Thoracic aorta (tissue), 2 donors: ENCODE data around the gene ZFP62. TPM values are rescaled to one million over a fixed set of nuclear protein-coding genes. Genes with fewer than 3 reads are reported as not detected.
"Not testable (repeated sequence)": the region's sequence is repeated elsewhere in the genome, so short reads cannot be mapped to it uniquely, and the experiment has no call there.

Experiments
- ATAC-seq: fragments of 150-250 bp; one replicate; pipeline ENCODE4 v1.8.0; 2017; ENCODE audit warnings: low read depth; ENCODE audit not compliant: insufficient number of reproducible peaks, low FRiP score
- DNase-seq: peaks from one replicate; pipeline ENCODE4 v3.0.0-alpha.2; 2020; ENCODE audit warnings: low spot score
- H3K27ac ChIP-seq, 2 donors: fragments of 200-600 bp; sonication (generic); 1 replicate in 1 of 2; 2 replicates in 1 of 2; pipeline ENCODE4 v1.5.1; 2016; ENCODE audit warnings: mild to moderate bottlenecking in 2 of 2, moderate library complexity in 2 of 2
- H3K27me3 ChIP-seq: fragments of 200-600 bp; sonication (generic); replicated peaks from 2 replicates; pipeline ENCODE4 v1.6.0; 2016; ENCODE audit warnings: mild to moderate bottlenecking; ENCODE audit not compliant: insufficient read depth
- H3K36me3 ChIP-seq: fragments of 200-600 bp; sonication (generic); one replicate; pipeline ENCODE4 v1.5.1; 2016
- H3K4me1 ChIP-seq, 2 donors: fragments of 200-600 bp; sonication (generic); 1 replicate in 1 of 2; 2 replicates in 1 of 2; pipeline versions ENCODE4 v1.5.1 to v1.6.0; 2016; ENCODE audit warnings: low read depth in 2 of 2, mild to moderate bottlenecking in 1 of 2; ENCODE audit not compliant: control insufficient read depth in 1 of 2
- H3K4me3 ChIP-seq: fragments of 200-600 bp; sonication (generic); 2 replicates; pipeline ENCODE4 v1.5.1; 2016; ENCODE audit warnings: mild to moderate bottlenecking
- H3K9me3 ChIP-seq: fragments of 200-600 bp; sonication (generic); 2 replicates; pipeline ENCODE4 v1.5.1; 2016
- total RNA-seq, 2 donors: library from RNA; depleted of rRNA; stranded (reverse); fragments of >200 nt; gene quantifications; one replicate each; pipeline versions ENCODE4 v1.1.0 to v1.2.3, GENCODE V29; 2016
- TF ChIP-seq, protein P1 (sequence below): fragments of 200-600 bp; sonication (generic); IDR thresholded peaks from one replicate; pipeline ENCODE4 v1.5.1; 2019; ENCODE audit warnings: antibody characterized with exemption

Gene ZFP62
- total RNA-seq, 2 donors from 2014 or later: 12.2 to 19.0 TPM

DNA sequence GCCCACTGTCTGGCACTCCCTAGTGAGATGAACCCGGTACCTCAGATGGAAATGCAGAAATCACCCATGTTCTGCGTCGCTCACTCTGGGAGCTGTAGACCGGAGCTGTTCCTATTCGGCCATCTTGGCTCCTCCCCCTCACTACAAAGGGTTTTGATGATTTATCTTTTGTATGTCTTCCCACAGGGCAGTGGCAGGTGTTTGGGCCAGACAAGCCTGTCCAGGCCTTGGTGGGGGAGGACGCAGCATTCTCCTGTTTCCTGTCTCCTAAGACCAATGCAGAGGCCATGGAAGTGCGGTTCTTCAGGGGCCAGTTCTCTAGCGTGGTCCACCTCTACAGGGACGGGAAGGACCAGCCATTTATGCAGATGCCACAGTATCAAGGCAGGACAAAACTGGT lies 47.3 kb upstream of the ZFP62 start:
- no peak overlapping the region for H3K27ac ChIP-seq

DNA sequence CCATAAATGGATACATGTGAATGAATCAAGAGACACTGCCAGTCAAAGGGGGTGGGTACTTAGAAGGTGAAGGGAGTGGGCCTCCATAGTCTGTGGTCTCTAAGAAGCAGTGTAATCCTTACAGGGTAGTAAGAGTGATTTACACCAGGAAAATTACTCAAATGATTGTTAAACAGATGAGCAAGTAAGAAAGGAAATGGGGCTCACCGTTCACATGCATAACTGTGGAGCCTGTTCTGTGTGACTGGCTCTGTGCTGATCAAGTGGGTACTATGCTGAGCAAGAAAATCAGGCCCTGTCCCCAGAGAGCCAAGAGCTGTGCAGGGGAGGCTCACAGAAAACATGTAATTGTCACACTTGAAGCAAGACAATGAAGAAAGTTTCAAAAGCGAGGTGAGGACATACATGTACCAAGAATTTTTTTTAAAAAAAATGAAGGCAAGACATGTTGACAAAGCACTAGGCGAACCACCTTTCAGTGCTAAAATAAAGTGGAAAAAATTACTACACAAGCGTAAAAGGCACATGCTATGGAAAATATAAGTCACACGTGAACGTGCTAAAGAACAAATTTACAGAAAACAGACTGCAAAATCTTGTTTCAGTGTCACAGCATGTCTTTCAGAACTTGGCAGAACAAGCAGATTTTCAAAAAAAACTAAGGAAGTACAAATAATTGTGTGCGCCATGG lies 40.4 kb upstream of the ZFP62 start:
- no peak overlapping the region for H3K27ac ChIP-seq
- H3K27me3 ChIP-seq: no peaks in the 10 kb centered on the region
- no peaks in the 10 kb centered on the region for H3K4me1 ChIP-seq
- TF ChIP-seq, protein P1, sequence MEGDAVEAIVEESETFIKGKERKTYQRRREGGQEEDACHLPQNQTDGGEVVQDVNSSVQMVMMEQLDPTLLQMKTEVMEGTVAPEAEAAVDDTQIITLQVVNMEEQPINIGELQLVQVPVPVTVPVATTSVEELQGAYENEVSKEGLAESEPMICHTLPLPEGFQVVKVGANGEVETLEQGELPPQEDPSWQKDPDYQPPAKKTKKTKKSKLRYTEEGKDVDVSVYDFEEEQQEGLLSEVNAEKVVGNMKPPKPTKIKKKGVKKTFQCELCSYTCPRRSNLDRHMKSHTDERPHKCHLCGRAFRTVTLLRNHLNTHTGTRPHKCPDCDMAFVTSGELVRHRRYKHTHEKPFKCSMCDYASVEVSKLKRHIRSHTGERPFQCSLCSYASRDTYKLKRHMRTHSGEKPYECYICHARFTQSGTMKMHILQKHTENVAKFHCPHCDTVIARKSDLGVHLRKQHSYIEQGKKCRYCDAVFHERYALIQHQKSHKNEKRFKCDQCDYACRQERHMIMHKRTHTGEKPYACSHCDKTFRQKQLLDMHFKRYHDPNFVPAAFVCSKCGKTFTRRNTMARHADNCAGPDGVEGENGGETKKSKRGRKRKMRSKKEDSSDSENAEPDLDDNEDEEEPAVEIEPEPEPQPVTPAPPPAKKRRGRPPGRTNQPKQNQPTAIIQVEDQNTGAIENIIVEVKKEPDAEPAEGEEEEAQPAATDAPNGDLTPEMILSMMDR: no peak
- no peaks in the 10 kb centered on the region for H3K9me3 ChIP-seq
- no peak overlapping the region for H3K4me3 ChIP-seq
- ATAC-seq: no peak
- no peak for DNase-seq
- H3K36me3 ChIP-seq: no peaks in the 10 kb centered on the region

More for the DNA sequence above, 47.3 kb upstream of the ZFP62 start:
- no peaks in the 10 kb centered on the region for H3K9me3 ChIP-seq
- ATAC-seq (no peak), DNase-seq (no peak)
- H3K4me1 ChIP-seq: no peaks in the 10 kb centered on the region
- TF ChIP-seq, protein P1: no peak
- no peaks in the 10 kb centered on the region for H3K36me3 ChIP-seq
- H3K4me3 ChIP-seq: no peak overlapping the region
- H3K27me3 ChIP-seq: no peaks in the 10 kb centered on the region

DNA sequence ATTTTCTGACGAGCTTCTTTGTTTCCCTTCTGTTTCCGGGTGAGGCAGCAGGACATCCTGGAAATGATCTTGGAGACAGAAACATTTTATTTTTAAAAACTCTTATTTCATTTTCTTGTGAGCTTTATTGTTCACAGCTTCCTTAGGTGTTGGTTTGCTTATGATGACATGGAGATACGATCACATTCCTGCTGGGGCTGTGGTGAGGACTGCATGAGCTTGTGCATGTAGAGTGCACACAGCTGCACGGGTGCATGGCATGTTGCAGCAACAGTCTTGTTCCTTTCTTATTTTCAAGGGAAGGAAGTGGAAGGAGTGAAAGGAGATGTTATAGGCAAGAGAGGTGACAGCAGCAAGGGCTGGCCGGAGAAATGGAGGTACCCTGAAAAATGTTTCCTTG lies 39.1 kb upstream of the ZFP62 start:
- no peak overlapping the region for H3K4me3 ChIP-seq
- no peak for ATAC-seq
- no peak for DNase-seq

DNA sequence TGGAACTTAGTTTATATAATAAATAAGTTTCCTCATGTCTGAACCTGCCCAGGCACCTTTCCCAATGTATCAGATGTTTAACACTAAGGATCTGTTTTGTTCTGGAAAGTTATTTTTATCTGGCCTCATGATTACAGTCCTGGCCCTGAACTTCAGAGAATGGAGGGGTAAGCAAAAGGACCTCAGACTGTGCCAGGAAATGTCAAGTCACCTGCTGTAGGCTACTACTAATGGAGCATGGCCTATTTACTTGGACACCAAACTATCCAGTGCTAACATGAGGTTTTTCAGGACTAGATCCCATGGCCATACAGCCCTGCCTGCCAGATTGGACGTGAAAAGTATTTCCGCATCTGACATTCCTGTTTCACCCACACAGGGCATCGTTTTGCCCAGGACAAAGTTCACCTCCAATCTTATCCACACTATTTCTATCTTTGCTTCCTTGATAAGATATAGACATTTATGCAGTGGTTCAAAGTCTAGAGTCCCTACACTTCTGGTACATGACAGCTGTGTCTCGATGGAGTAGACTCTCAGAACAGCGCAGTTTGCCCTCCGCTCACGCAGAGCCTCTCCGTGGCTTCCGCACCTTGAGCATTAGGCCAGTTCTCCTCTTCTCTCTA lies 37.7 kb upstream of the ZFP62 start, which contains the start of gene BTNL8:
BTNL8 (plus strand) TSS at position 539 of the 626 bp plus-strand sequence. CDS start 152 bp downstream, outside the sequence.
- Histone ChIP-seq H3K4me3 (no peak within 1 kb of the TSS), H3K27ac (no peak within 1 kb of the TSS), H3K4me1 (no peaks in the 10 kb centered on the region), H3K9me3 (no peaks in the 10 kb centered on the region), H3K36me3 (no peaks in the 10 kb centered on the region), H3K27me3 (no peaks in the 10 kb centered on the region)
- ATAC-seq: no peak
- TF ChIP-seq, protein P1: no peak
- no peak for DNase-seq

More for the DNA sequence above, 39.1 kb upstream of the ZFP62 start:
- H3K4me1 ChIP-seq: no peaks in the 10 kb centered on the region
- no peaks in the 10 kb centered on the region for H3K27me3 ChIP-seq
- no peaks in the 10 kb centered on the region for H3K9me3 ChIP-seq
- no peak overlapping the region for H3K27ac ChIP-seq
- no peaks in the 10 kb centered on the region for H3K36me3 ChIP-seq
- TF ChIP-seq, protein P1: no peak

DNA sequence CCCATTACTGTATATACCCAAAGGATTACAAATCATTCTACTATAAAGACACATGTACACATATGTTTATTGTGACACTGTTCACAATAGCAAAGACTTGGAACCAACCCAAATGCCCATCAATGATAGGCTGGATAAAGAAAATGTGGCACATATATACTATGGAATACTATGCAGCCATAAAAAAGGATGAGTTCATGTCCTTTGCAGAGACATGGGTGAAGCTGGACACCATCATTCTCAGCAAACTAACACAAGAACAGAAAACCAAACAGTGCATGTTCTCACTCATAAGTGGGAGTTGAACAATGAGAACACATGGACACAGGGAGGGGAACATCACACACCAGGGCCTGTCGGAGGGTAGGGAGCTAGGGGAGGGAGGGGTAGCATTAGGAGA lies 34.3 kb upstream of the ZFP62 start:
- DNase-seq, H3K27ac ChIP-seq, ATAC-seq, H3K9me3 ChIP-seq, H3K36me3 ChIP-seq, H3K4me3 ChIP-seq, H3K4me1 ChIP-seq, H3K27me3 ChIP-seq: not testable (repeated sequence)
